CD14-positive monocyte (primary cell): ENCODE measurements around the gene ACSS2. TPM values are rescaled to one million over a fixed set of nuclear protein-coding genes. Genes with fewer than 3 reads are reported as not detected.

ENCODE experiments used
- DNase-seq, 3 donors: peaks; one replicate each; pipeline ENCODE4 v3.0.0-alpha.2; 2011 to 2022
- H2AFZ ChIP-seq: 2 replicates; pipeline ENCODE4 v1.6.0; 2012; ENCODE audit warnings: mild to moderate bottlenecking, low read depth, low read length, inconsistent platforms; ENCODE audit not compliant: insufficient read depth, poor library complexity, severe bottlenecking
- H3K27ac ChIP-seq, 2 donors: 1 replicate in 1 of 2; 2 replicates in 1 of 2; pipeline ENCODE4 v1.5.1; 2012 to 2013; ENCODE audit warnings: low read length in 2 of 2, control low read depth in 1 of 2, inconsistent platforms in 1 of 2, low read depth in 1 of 2, mild to moderate bottlenecking in 1 of 2
- H3K27me3 ChIP-seq, 2 donors: one replicate each; pipeline versions ENCODE4 v1.6.0 to v1.6.1; 2011 to 2013; ENCODE audit warnings: low read length in 2 of 2; ENCODE audit not compliant: control insufficient read depth in 2 of 2, insufficient read depth in 2 of 2
- H3K36me3 ChIP-seq, 2 donors: replicated peaks in 1 of 2; 1 replicate in 1 of 2; 2 replicates in 1 of 2; pipeline versions ENCODE4 v1.5.1 to v1.6.1; 2012 to 2013; ENCODE audit warnings: low read length in 2 of 2, control low read depth in 1 of 2, inconsistent platforms in 1 of 2, mild to moderate bottlenecking in 1 of 2; ENCODE audit not compliant: insufficient read depth in 2 of 2, control insufficient read depth in 1 of 2
- H3K4me1 ChIP-seq, 2 donors: 1 replicate in 1 of 2; 2 replicates in 1 of 2; pipeline versions ENCODE4 v1.5.1 to v1.6.1; 2012 to 2013; ENCODE audit warnings: low read length in 2 of 2, control low read depth in 1 of 2, inconsistent platforms in 1 of 2, mild to moderate bottlenecking in 1 of 2, moderate library complexity in 1 of 2; ENCODE audit not compliant: insufficient read depth in 2 of 2, control insufficient read depth in 1 of 2
- H3K4me2 ChIP-seq: replicated peaks from 2 replicates; pipeline ENCODE3; 2012; ENCODE audit warnings: low read length, moderate library complexity, mild to moderate bottlenecking; ENCODE audit not compliant: poor library complexity, severe bottlenecking; ENCODE audit errors: extremely low read depth
- H3K4me3 ChIP-seq, 3 experiments: fragments of 200-600 bp in 1 of 3; sonication (generic) in 1 of 3; replicated peaks in 1 of 3; 1 replicate in 2 of 3; 2 replicates in 1 of 3; pipeline ENCODE4 v1.5.1; 2011 to 2013; ENCODE audit warnings: low read length in 3 of 3, mild to moderate bottlenecking in 3 of 3, control low read depth in 2 of 3, low read depth in 2 of 3, inconsistent platforms in 1 of 3, moderate library complexity in 1 of 3
- H3K79me2 ChIP-seq: 2 replicates; pipeline ENCODE4 v1.6.0; 2012; ENCODE audit warnings: mild to moderate bottlenecking, control low read depth, inconsistent platforms, low read length, moderate library complexity; ENCODE audit not compliant: insufficient read depth
- H3K9ac ChIP-seq: 2 replicates; pipeline ENCODE4 v1.6.0; 2017; ENCODE audit warnings: low read length, mild to moderate bottlenecking; ENCODE audit not compliant: insufficient read depth, poor library complexity, severe bottlenecking
- H3K9me3 ChIP-seq, 2 donors: replicated peaks in 1 of 2; 1 replicate in 1 of 2; 2 replicates in 1 of 2; pipeline versions ENCODE4 v1.5.1 to v1.6.1; 2012 to 2013; ENCODE audit warnings: low read length in 2 of 2, control low read depth in 1 of 2; ENCODE audit not compliant: control insufficient read depth in 1 of 2, insufficient read depth in 1 of 2
- H4K20me1 ChIP-seq: 2 replicates; pipeline ENCODE4 v1.6.0; 2012; ENCODE audit warnings: mild to moderate bottlenecking, low read length, control low read depth, moderate library complexity; ENCODE audit not compliant: insufficient read depth
- H3K27ac Mint-ChIP-seq, 7 donors: one replicate each; pipeline ENCODE4 v1.8.0; 2020; ENCODE audit warnings: mild to moderate bottlenecking in 7 of 7, mixed read lengths in 7 of 7, moderate library complexity in 6 of 7, inconsistent platforms in 2 of 7
- H3K27me3 Mint-ChIP-seq, 3 donors: one replicate each; pipeline ENCODE4 v1.8.0; 2021 to 2022; ENCODE audit warnings: low read depth in 3 of 3, mild to moderate bottlenecking in 3 of 3, mixed read lengths in 3 of 3, moderate library complexity in 3 of 3, inconsistent platforms in 1 of 3
- H3K36me3 Mint-ChIP-seq, 2 donors: one replicate each; pipeline ENCODE4 v1.8.0; 2020; ENCODE audit warnings: mixed read lengths in 2 of 2, inconsistent platforms in 1 of 2, mild to moderate bottlenecking in 1 of 2
- H3K4me1 Mint-ChIP-seq: one replicate; pipeline ENCODE4 v1.8.0; 2020; ENCODE audit warnings: mild to moderate bottlenecking, mixed read lengths
- H3K4me3 Mint-ChIP-seq, 2 donors: one replicate each; pipeline ENCODE4 v1.8.0; 2020; ENCODE audit warnings: mild to moderate bottlenecking in 2 of 2, mixed read lengths in 2 of 2, moderate library complexity in 1 of 2
- H3K9me3 Mint-ChIP-seq, 7 donors: one replicate each; pipeline ENCODE4 v1.8.0; 2020 to 2022; ENCODE audit warnings: mixed read lengths in 7 of 7, mild to moderate bottlenecking in 6 of 7, moderate library complexity in 6 of 7, inconsistent platforms in 2 of 7
- CTCF ChIP-seq: fragments of 200-600 bp; IDR thresholded peaks from one replicate; pipeline ENCODE4 v1.8.0; 2022; ENCODE audit warnings: antibody characterized with exemption, mild to moderate bottlenecking
- WGBS: methylation state at CpG from one replicate; pipeline ENCODE4 v1.1.5; 2013; ENCODE audit warnings: missing lambda C conversion rate; ENCODE audit not compliant: insufficient coverage; 5-methylcytosine and 5-hydroxymethylcytosine counted together
- intact Hi-C, 2 donors: fragments of 100-400 bp; cut with micrococcal nuclease; formaldehyde crosslinking; loops; one replicate each; pipeline versions ENCODE4 v1.15.0 to v1.15.1; 2023
- polyA plus RNA-seq, 3 donors: library from polyadenylated mRNA; depleted of rRNA in 1 of 3; unstranded in 2 of 3; stranded (reverse) in 1 of 3; fragments of 300-500 nt in 2 of 3; fragments of >200 nt in 1 of 3; fragmentation: Illumina TruSeq in 2 of 3; gene quantifications; 1 replicate in 2 of 3; 2 replicates in 1 of 3; pipeline ENCODE4 v1.2.3, GENCODE V29; 2012 to 2021

Gene ACSS2
- polyA plus RNA-seq, 3 donors = 37.7 to 67.2 (median 48.4) TPM

GRCh38 chr20:34928411-34928810 lies 52.0 kb downstream of the ACSS2 start:
- H3K4me3 ChIP-seq = no peak overlapping the region
- H3K36me3 ChIP-seq = peaks cover 75 to 98% of the 10 kb centered on the region in 2 donors
- no peaks in the 10 kb centered on the region for H3K79me2 ChIP-seq
- no peaks in the 10 kb centered on the region for H3K9me3 ChIP-seq
- H3K9ac ChIP-seq = no peak overlapping the region
- intact Hi-C loops = no loop called here
- H3K4me1 Mint-ChIP-seq = no peaks in the 10 kb centered on the region
- H3K27ac Mint-ChIP-seq = peak overlapping the region in 2 of 7 donors; percentile 29 to 52
- peaks cover 11 to 77% of the 10 kb centered on the region in 2 donors for H3K36me3 Mint-ChIP-seq
- H3K9me3 Mint-ChIP-seq = no peaks in the 10 kb centered on the region
- H2AFZ ChIP-seq = no peak overlapping the region
- H3K27me3 ChIP-seq = no peaks in the 10 kb centered on the region
- H3K4me3 Mint-ChIP-seq = no peak overlapping the region
- no peaks in the 10 kb centered on the region for H3K4me1 ChIP-seq
- no peak for TF ChIP-seq CTCF
- H3K4me2 ChIP-seq = no peak overlapping the region
- peaks cover 0 to 1% (median 0%) of the 10 kb centered on the region in 3 donors for H3K27me3 Mint-ChIP-seq
- H3K27ac ChIP-seq = peak overlapping the region in 1 of 2 donors; percentile 36
- no peak for DNase-seq
- H4K20me1 ChIP-seq = no peaks in the 10 kb centered on the region
- WGBS = no CpG with 5 or more reads among the region's 2 CpGs

DNA sequence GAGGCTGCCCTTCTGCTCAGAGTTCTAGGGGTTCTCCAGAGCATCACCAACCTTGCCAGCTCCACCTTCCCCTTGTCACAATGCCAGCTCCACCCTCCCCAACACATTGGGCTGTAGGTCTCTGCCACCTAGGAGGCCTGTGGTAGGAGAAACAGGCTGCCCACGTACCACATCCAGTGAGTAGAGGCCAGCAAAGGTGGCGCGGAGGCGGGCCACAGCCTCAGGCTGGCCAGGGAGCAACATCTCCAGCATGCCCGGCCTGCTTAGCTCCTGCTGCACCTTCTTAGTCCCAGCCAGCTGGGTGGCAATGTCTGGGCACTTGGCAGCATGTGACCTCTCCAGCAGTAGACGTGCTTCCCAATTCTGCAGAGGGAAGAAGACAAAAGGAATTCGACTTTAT lies 55.4 kb downstream of the ACSS2 start:
- Mint-ChIP-seq H3K27me3 (no peaks in the 10 kb centered on the region), H3K36me3 (peaks cover 40 to 79% of the 10 kb centered on the region in 2 donors), H3K4me1 (no peaks in the 10 kb centered on the region), H3K27ac (peak overlapping the region in 3 of 7 donors; percentile 9 to 57 (median 42)), H3K9me3 (no peaks in the 10 kb centered on the region), H3K4me3 (no peak overlapping the region)
- no peak overlapping the region for H2AFZ ChIP-seq
- H3K27me3 ChIP-seq = no peaks in the 10 kb centered on the region
- TF ChIP-seq CTCF = no peak
- H3K9me3 ChIP-seq = no peaks in the 10 kb centered on the region
- no peak for DNase-seq
- H3K4me2 ChIP-seq = no peak overlapping the region
- H3K36me3 ChIP-seq = peaks cover 55 to 93% of the 10 kb centered on the region in 2 donors
- no peaks in the 10 kb centered on the region for H3K4me1 ChIP-seq
- intact Hi-C loops = no loop called here
- no peak overlapping the region for H3K9ac ChIP-seq
- H4K20me1 ChIP-seq = no peaks in the 10 kb centered on the region
- no peaks in the 10 kb centered on the region for H3K79me2 ChIP-seq
- H3K4me3 ChIP-seq = no peak overlapping the region
- no peak overlapping the region for H3K27ac ChIP-seq
- 99% methylated on average over 6 of the region's 7 CpGs for WGBS
